ENCODE measurements around the gene SCGN.

DNA sequence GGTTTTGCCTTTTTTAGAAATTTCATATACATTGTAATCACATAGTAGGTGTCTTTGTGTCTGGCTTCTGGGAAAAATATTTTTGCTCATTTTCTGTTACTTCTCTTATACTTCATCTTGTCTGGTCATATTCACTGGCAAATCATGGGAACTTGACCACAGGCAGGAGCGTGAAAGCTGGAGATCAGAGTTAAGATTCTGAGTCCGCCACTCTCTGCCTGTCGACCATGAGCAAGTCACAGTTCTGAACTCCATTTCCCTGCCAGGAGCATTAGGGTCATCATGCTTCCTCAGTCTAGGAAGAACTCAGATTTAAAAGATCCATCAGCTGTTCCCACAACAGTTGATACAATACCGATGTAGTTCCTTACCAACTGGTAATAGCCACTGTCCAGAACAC, 12.4 kb upstream of the SCGN start:
- TF ChIP-seq GATA2 (IDR thresholded peaks at IDR 0.05; ENCODE audit: low read depth, low read length) (no peak), GATA3 (IDR thresholded peaks at IDR 0.05; ENCODE audit: low read depth, low read length) (no peak)
